Muscle layer of colon (tissue), 2 donors: ENCODE results near the gene TRPM5.

Experiments used
- H3K27ac ChIP-seq: one replicate; pipeline ENCODE4 v1.7.0; 2013; ENCODE audit warnings: low read depth, mild to moderate bottlenecking, low read length, moderate library complexity
- H3K27me3 ChIP-seq, 2 donors: one replicate each; pipeline ENCODE4 v1.7.0; 2013; ENCODE audit warnings: low read length in 2 of 2, mild to moderate bottlenecking in 2 of 2; ENCODE audit not compliant: insufficient read depth in 2 of 2, control insufficient read depth in 1 of 2
- H3K36me3 ChIP-seq: one replicate; pipeline ENCODE4 v1.7.0; 2013; ENCODE audit warnings: mild to moderate bottlenecking, low read length; ENCODE audit not compliant: insufficient read depth
- H3K4me1 ChIP-seq: one replicate; pipeline ENCODE4 v1.7.0; 2013; ENCODE audit warnings: mild to moderate bottlenecking, low read length; ENCODE audit not compliant: insufficient read depth
- H3K4me3 ChIP-seq, 2 donors: one replicate each; pipeline ENCODE4 v1.7.0; 2013; ENCODE audit warnings: low read length in 2 of 2, low read depth in 1 of 2, mild to moderate bottlenecking in 1 of 2, moderate library complexity in 1 of 2
- H3K9ac ChIP-seq: one replicate; pipeline ENCODE4 v1.7.0; 2013; ENCODE audit warnings: low read length
- H3K9me3 ChIP-seq: one replicate; pipeline ENCODE4 v1.7.0; 2013; ENCODE audit warnings: mild to moderate bottlenecking, low read length
- donor health status: abdominal sarcoma.
- donor health status: Adenocarcinoma of cecum.

TRPM5 gene

GRCh38 chr11:2461253-2461955 lies 17.1 kb upstream of the TRPM5 start:
- no peaks in the 10 kb centered on the region for H3K9me3 ChIP-seq
- no peaks in the 10 kb centered on the region for H3K27me3 ChIP-seq
- no peaks in the 10 kb centered on the region for H3K36me3 ChIP-seq
- H3K9ac ChIP-seq: no peak overlapping the region
- H3K4me3 ChIP-seq: no peak overlapping the region
- H3K4me1 ChIP-seq: no peaks in the 10 kb centered on the region
- H3K27ac ChIP-seq: no peak overlapping the region

DNA sequence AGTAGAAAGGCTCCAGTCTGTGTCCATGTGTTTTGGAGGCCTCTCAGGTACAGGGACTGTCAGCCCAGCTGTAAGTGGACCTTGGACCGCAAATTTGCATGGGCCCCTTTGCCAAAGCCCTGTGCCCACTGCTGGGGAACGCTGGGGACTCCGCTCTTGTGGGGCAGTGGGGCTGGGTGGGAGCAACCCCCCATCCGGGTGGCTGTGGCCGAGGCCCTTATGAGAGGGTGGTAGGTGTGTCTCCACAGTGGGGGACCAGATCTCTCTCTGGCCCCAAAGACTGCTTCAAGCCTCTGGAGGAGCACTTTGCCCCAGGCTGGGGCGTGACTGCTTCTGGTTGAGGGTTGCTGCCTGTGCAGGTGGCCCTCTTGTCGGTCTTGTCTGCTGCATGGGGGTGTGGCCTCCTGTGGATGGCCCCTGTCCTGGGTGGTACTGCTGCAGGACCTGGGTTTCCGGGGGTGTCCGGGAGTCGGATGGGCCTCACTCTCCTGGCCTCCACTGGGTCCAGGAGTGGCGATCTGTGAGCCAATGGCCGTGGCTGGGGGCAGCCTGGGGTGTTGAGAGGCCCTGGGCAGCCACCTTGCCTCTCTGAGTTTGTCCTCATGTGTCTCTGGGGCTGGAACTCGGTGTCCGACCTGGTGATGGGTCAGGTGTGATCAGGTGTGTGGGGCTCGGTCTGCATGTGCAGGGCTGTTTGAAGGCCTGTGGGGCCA lies 16.4 kb upstream of the TRPM5 start:
- Histone ChIP-seq H3K27ac (no peak overlapping the region), H3K4me1 (no peaks in the 10 kb centered on the region)

GRCh38 chr11:2459796-2460531 lies 15.7 kb upstream of the TRPM5 start:
- Histone ChIP-seq H3K9ac (no peak overlapping the region), H3K4me1 (no peaks in the 10 kb centered on the region), H3K36me3 (no peaks in the 10 kb centered on the region), H3K27me3 (no peaks in the 10 kb centered on the region), H3K4me3 (no peak overlapping the region), H3K27ac (no peak overlapping the region), H3K9me3 (no peaks in the 10 kb centered on the region)

More for the DNA sequence above, 16.4 kb upstream of the TRPM5 start:
- no peak overlapping the region for H3K4me3 ChIP-seq
- H3K27me3 ChIP-seq: no peaks in the 10 kb centered on the region
- H3K9me3 ChIP-seq: no peaks in the 10 kb centered on the region
- H3K9ac ChIP-seq: no peak overlapping the region
- H3K36me3 ChIP-seq: no peaks in the 10 kb centered on the region

DNA sequence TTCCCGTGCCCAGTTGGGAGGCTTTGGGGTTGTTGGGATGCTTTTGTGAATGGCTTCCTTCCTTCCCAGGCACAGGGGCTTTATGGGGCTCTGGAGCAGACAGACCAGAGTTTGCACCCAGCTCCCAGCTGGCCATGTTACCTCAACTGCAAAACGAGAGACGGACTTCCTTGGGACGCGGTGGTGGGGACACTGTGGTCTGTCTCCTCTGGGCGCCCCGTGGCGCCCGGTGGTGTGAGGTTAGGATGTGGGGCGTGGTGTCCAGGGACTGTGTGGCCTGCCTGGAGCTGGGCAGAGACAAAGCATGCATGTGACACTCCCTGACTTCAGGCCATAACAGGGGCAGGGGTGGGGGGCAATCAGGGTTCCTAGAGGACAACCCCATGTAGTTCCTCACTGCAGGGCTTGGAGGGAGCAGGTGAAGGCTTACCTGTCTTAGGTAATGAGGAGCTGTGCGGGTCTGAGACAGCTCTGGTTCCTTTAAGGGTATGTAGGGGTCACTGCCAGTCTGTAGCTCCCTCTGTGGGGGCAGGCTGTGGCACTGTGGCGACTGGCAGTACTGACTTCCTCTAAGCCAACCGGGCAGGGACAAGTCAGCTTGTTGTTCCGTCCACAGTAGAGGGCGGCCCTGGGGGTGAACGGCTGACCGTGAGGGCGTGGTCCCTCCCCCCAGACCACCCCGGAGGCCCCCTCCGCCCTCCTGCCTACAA lies 14.9 kb upstream of the TRPM5 start:
- no peaks in the 10 kb centered on the region for H3K36me3 ChIP-seq
- H3K4me1 ChIP-seq: no peaks in the 10 kb centered on the region
- H3K27ac ChIP-seq: no peak overlapping the region
- H3K9ac ChIP-seq: no peak overlapping the region
- no peaks in the 10 kb centered on the region for H3K27me3 ChIP-seq
- no peak overlapping the region for H3K4me3 ChIP-seq
- no peaks in the 10 kb centered on the region for H3K9me3 ChIP-seq

GRCh38 chr11:2458321-2458720 lies 14.0 kb upstream of the TRPM5 start:
- no peak overlapping the region for H3K9ac ChIP-seq
- no peaks in the 10 kb centered on the region for H3K9me3 ChIP-seq
- H3K36me3 ChIP-seq: no peaks in the 10 kb centered on the region
- no peaks in the 10 kb centered on the region for H3K4me1 ChIP-seq
- no peak overlapping the region for H3K4me3 ChIP-seq
- no peaks in the 10 kb centered on the region for H3K27me3 ChIP-seq
- H3K27ac ChIP-seq: no peak overlapping the region

DNA sequence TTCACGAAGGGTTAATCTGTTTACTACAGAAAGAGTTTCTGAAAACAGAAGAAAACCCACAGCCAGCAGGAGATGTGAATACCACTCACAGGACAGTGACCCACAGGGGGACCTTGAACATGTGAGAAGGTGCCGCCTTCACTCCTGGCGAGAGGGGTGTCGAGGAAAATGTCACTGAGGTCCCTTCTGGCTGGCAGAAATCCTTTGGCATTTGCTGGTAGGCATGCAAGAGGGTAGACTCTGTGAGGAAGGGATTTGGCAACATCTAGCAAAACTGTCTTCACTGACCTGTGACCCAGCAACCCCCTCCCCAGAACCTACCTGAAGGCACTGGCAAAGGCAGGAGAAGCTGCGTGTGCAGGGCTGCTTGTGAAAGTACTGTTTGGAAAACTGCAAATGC lies 9.1 kb upstream of the TRPM5 start:
- Histone ChIP-seq H3K9ac (no peak overlapping the region), H3K9me3 (no peaks in the 10 kb centered on the region), H3K4me3 (no peak overlapping the region), H3K4me1 (no peaks in the 10 kb centered on the region), H3K36me3 (no peaks in the 10 kb centered on the region), H3K27ac (no peak overlapping the region), H3K27me3 (peaks cover 0 to 10% of the 10 kb centered on the region in 2 donors)

DNA sequence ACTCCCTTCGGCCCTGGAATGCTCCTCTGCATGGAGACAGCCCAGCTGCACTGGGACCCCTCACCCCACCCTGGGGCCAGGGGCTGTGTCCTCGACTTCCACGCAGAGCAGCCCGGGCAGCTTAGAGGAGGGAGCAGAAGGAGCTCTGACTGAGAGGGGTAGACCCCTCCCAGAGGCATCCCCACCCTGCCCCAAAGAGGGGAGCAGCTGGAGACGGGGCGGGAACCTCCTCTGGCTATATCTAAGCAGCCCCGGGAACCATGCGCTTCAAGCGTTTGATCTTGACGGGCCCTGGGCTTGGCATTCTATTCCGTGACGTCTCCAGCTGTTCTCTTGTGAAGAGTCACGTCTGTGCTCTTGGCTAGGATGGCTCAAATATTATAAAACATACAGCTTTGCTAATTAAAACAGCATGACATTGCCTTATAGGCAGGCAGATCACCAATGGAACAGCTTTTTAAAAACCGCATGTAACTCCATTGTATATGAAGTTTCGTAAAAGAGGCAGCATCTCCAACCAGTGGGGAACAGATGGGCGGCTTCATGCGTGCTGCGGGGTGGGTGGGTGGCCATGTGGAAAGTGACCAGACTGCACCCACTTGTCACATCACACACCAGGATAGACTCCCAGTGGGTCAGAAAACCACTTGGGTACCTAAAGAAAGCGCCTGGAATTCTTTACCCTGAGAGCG lies 8.2 kb upstream of the TRPM5 start:
- H3K4me3 ChIP-seq: no peak overlapping the region
- H3K27me3 ChIP-seq: peaks cover 0 to 10% of the 10 kb centered on the region in 2 donors
- no peak overlapping the region for H3K9ac ChIP-seq

DNA sequence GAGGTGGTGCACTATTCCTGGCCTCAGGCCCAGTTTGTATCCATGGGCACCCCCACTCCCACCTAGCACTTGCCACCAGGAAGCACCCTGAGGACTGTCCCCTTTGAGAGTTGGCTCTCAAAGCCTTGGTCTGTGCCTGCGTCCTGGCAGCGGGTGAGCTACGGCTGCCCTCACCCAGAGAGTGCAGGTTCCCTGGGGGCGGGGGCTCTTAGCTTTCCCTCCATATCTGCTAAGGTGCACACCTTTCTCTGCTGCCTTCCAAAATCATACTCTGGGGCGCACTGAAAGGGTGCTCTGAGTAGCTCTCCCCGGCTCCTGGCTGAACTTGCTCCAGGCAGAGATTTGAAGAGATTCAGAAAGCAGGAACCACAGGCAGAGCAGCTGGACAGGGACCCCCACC lies 7.6 kb upstream of the TRPM5 start:
- Histone ChIP-seq H3K27me3 (peaks cover 0 to 10% of the 10 kb centered on the region in 2 donors), H3K9ac (no peak overlapping the region), H3K4me1 (no peaks in the 10 kb centered on the region), H3K4me3 (no peak overlapping the region), H3K27ac (no peak overlapping the region), H3K9me3 (no peaks in the 10 kb centered on the region), H3K36me3 (no peaks in the 10 kb centered on the region)

More for the DNA sequence above, 8.2 kb upstream of the TRPM5 start:
- no peaks in the 10 kb centered on the region for H3K9me3 ChIP-seq
- no peaks in the 10 kb centered on the region for H3K36me3 ChIP-seq
- H3K4me1 ChIP-seq: no peaks in the 10 kb centered on the region
- no peak overlapping the region for H3K27ac ChIP-seq

GRCh38 chr11:2451336-2451735 lies 7.0 kb upstream of the TRPM5 start:
- H3K9ac ChIP-seq: no peak overlapping the region
- H3K9me3 ChIP-seq: no peaks in the 10 kb centered on the region
- no peak overlapping the region for H3K4me3 ChIP-seq
- no peak overlapping the region for H3K27ac ChIP-seq
- H3K36me3 ChIP-seq: no peaks in the 10 kb centered on the region
- H3K4me1 ChIP-seq: no peaks in the 10 kb centered on the region
- H3K27me3 ChIP-seq: peaks cover 0 to 16% of the 10 kb centered on the region in 2 donors

- Histone ChIP-seq H3K36me3 (no peaks in the 10 kb centered on the region), H3K4me1 (no peaks in the 10 kb centered on the region), H3K9ac (no peak overlapping the region), H3K9me3 (no peaks in the 10 kb centered on the region), H3K27me3 (peaks cover 0 to 25% of the 10 kb centered on the region in 2 donors), H3K27ac (no peak overlapping the region), H3K4me3 (no peak overlapping the region)
These were observed 6.2 kb upstream of the TRPM5 start for GRCh38 chr11:2450321-2451041.
